Measurements from ENCODE around the gene TOR1AIP2. TPM values are rescaled to one million over a fixed set of nuclear protein-coding genes. Genes with fewer than 3 reads are reported as not detected.

The TOR1AIP2 gene
- total RNA-seq = 100 to 1,000 TPM in 3 of 4 donors, 10 to 100 TPM in 1; 45.4 to 314 (median 218) TPM

- no peaks in the 10 kb centered on the region for H3K27me3 ChIP-seq
- peaks cover 0 to 17% (median 0%) of the 10 kb centered on the region in 3 donors for H3K36me3 ChIP-seq
- no peaks in the 10 kb centered on the region for H3K9me3 ChIP-seq
- TF ChIP-seq, protein P1, sequence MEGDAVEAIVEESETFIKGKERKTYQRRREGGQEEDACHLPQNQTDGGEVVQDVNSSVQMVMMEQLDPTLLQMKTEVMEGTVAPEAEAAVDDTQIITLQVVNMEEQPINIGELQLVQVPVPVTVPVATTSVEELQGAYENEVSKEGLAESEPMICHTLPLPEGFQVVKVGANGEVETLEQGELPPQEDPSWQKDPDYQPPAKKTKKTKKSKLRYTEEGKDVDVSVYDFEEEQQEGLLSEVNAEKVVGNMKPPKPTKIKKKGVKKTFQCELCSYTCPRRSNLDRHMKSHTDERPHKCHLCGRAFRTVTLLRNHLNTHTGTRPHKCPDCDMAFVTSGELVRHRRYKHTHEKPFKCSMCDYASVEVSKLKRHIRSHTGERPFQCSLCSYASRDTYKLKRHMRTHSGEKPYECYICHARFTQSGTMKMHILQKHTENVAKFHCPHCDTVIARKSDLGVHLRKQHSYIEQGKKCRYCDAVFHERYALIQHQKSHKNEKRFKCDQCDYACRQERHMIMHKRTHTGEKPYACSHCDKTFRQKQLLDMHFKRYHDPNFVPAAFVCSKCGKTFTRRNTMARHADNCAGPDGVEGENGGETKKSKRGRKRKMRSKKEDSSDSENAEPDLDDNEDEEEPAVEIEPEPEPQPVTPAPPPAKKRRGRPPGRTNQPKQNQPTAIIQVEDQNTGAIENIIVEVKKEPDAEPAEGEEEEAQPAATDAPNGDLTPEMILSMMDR (IDR thresholded peaks at IDR 0.05) = peak in 2 of 6 experiments; percentile 9 to 19
- TF ChIP-seq POLR2A (IDR thresholded peaks at IDR 0.05) = peak; percentile 98 to 99
- H3K27ac ChIP-seq = peak within 1 kb of the TSS; percentile 59 to 76 (median 72)
- DNase-seq = peak; percentile 89 to 96 (median 91)
- peak within 1 kb of the TSS; percentile 54 to 67 (median 64) for H3K4me3 ChIP-seq
- peaks cover 0 to 53% (median 4%) of the 10 kb centered on the region in 4 donors for H3K4me1 ChIP-seq
Measured at GRCh38 chr1:179877586-179878265, at the start of gene TOR1AIP2. Gene TOR1AIP2 (minus strand): TSS chr1:179877803. CDS start chr1:179852665, 25,138 bp downstream.

GRCh38 chr1:179926850-179927205, 49.2 kb upstream of the TOR1AIP2 start:
- no peaks in the 10 kb centered on the region for H3K36me3 ChIP-seq
- H3K27ac ChIP-seq = no peak overlapping the region
- no peak for DNase-seq
- no peak overlapping the region for H3K4me3 ChIP-seq
- H3K9me3 ChIP-seq = no peaks in the 10 kb centered on the region
- H3K4me1 ChIP-seq = peaks cover 0 to 7% (median 0%) of the 10 kb centered on the region in 4 donors
- TF ChIP-seq, protein P1 (IDR thresholded peaks at IDR 0.05) = no peak
- no peak for TF ChIP-seq POLR2A (IDR thresholded peaks at IDR 0.05)
- H3K27me3 ChIP-seq = no peaks in the 10 kb centered on the region

GRCh38 chr1:179925922-179926849, 48.6 kb upstream of the TOR1AIP2 start:
- no peak overlapping the region for H3K4me3 ChIP-seq
- no peaks in the 10 kb centered on the region for H3K9me3 ChIP-seq
- TF ChIP-seq, protein P1 (IDR thresholded peaks at IDR 0.05) = no peak
- no peak for TF ChIP-seq POLR2A (IDR thresholded peaks at IDR 0.05)
- no peak overlapping the region for H3K27ac ChIP-seq
- H3K4me1 ChIP-seq = peaks cover 0 to under 1% (median 0%) of the 10 kb centered on the region in 4 donors
- no peaks in the 10 kb centered on the region for H3K36me3 ChIP-seq
- H3K27me3 ChIP-seq = no peaks in the 10 kb centered on the region
- DNase-seq = no peak

- no peaks in the 10 kb centered on the region for H3K36me3 ChIP-seq
- H3K9me3 ChIP-seq = no peaks in the 10 kb centered on the region
- H3K27ac ChIP-seq = no peak overlapping the region
- no peaks in the 10 kb centered on the region for H3K27me3 ChIP-seq
- TF ChIP-seq, protein P1 (IDR thresholded peaks at IDR 0.05) = no peak
- TF ChIP-seq POLR2A (IDR thresholded peaks at IDR 0.05) = no peak
- H3K4me1 ChIP-seq = no peaks in the 10 kb centered on the region
- no peak for DNase-seq
- no peak overlapping the region for H3K4me3 ChIP-seq
Measured at GRCh38 chr1:179925302-179925701, 47.7 kb upstream of the TOR1AIP2 start.

- no peaks in the 10 kb centered on the region for H3K4me1 ChIP-seq
- no peak for TF ChIP-seq POLR2A (IDR thresholded peaks at IDR 0.05)
- TF ChIP-seq, protein P1 (IDR thresholded peaks at IDR 0.05) = no peak
Measured at GRCh38 chr1:179924268-179924667, 46.7 kb upstream of the TOR1AIP2 start.

More at GRCh38 chr1:179924268-179924667, 46.7 kb upstream of the TOR1AIP2 start:
- no peak overlapping the region for H3K4me3 ChIP-seq
- H3K27ac ChIP-seq = no peak overlapping the region
- no peaks in the 10 kb centered on the region for H3K27me3 ChIP-seq
- no peaks in the 10 kb centered on the region for H3K9me3 ChIP-seq
- no peak for DNase-seq
- peaks cover 0 to 3% (median 0%) of the 10 kb centered on the region in 3 donors for H3K36me3 ChIP-seq
